CD14-positive monocyte (primary cell): ENCODE measurements around the gene PLOD1. TPM values are rescaled to one million over a fixed set of nuclear protein-coding genes. Genes with fewer than 3 reads are reported as not detected.
A peak's percentile ranks its signal among the peaks of the same experiment; 100 is the strongest.

ENCODE experiments used
- DNase-seq, 3 donors: peaks; one replicate each; pipeline ENCODE4 v3.0.0-alpha.2; 2011 to 2022
- H2AFZ ChIP-seq: 2 replicates; pipeline ENCODE4 v1.6.0; 2012; ENCODE audit warnings: mild to moderate bottlenecking, low read depth, low read length, inconsistent platforms; ENCODE audit not compliant: insufficient read depth, poor library complexity, severe bottlenecking
- H3K27ac ChIP-seq, 2 donors: 1 replicate in 1 of 2; 2 replicates in 1 of 2; pipeline ENCODE4 v1.5.1; 2012 to 2013; ENCODE audit warnings: low read length in 2 of 2, control low read depth in 1 of 2, inconsistent platforms in 1 of 2, low read depth in 1 of 2, mild to moderate bottlenecking in 1 of 2
- H3K27me3 ChIP-seq, 2 donors: one replicate each; pipeline versions ENCODE4 v1.6.0 to v1.6.1; 2011 to 2013; ENCODE audit warnings: low read length in 2 of 2; ENCODE audit not compliant: control insufficient read depth in 2 of 2, insufficient read depth in 2 of 2
- H3K36me3 ChIP-seq, 2 donors: replicated peaks in 1 of 2; 1 replicate in 1 of 2; 2 replicates in 1 of 2; pipeline versions ENCODE4 v1.5.1 to v1.6.1; 2012 to 2013; ENCODE audit warnings: low read length in 2 of 2, control low read depth in 1 of 2, inconsistent platforms in 1 of 2, mild to moderate bottlenecking in 1 of 2; ENCODE audit not compliant: insufficient read depth in 2 of 2, control insufficient read depth in 1 of 2
- H3K4me1 ChIP-seq, 2 donors: 1 replicate in 1 of 2; 2 replicates in 1 of 2; pipeline versions ENCODE4 v1.5.1 to v1.6.1; 2012 to 2013; ENCODE audit warnings: low read length in 2 of 2, control low read depth in 1 of 2, inconsistent platforms in 1 of 2, mild to moderate bottlenecking in 1 of 2, moderate library complexity in 1 of 2; ENCODE audit not compliant: insufficient read depth in 2 of 2, control insufficient read depth in 1 of 2
- H3K4me2 ChIP-seq: replicated peaks from 2 replicates; pipeline ENCODE3; 2012; ENCODE audit warnings: low read length, moderate library complexity, mild to moderate bottlenecking; ENCODE audit not compliant: poor library complexity, severe bottlenecking; ENCODE audit errors: extremely low read depth
- H3K4me3 ChIP-seq, 3 experiments: fragments of 200-600 bp in 1 of 3; sonication (generic) in 1 of 3; replicated peaks in 1 of 3; 1 replicate in 2 of 3; 2 replicates in 1 of 3; pipeline ENCODE4 v1.5.1; 2011 to 2013; ENCODE audit warnings: low read length in 3 of 3, mild to moderate bottlenecking in 3 of 3, control low read depth in 2 of 3, low read depth in 2 of 3, inconsistent platforms in 1 of 3, moderate library complexity in 1 of 3
- H3K79me2 ChIP-seq: 2 replicates; pipeline ENCODE4 v1.6.0; 2012; ENCODE audit warnings: mild to moderate bottlenecking, control low read depth, inconsistent platforms, low read length, moderate library complexity; ENCODE audit not compliant: insufficient read depth
- H3K9ac ChIP-seq: 2 replicates; pipeline ENCODE4 v1.6.0; 2017; ENCODE audit warnings: low read length, mild to moderate bottlenecking; ENCODE audit not compliant: insufficient read depth, poor library complexity, severe bottlenecking
- H3K9me3 ChIP-seq, 2 donors: replicated peaks in 1 of 2; 1 replicate in 1 of 2; 2 replicates in 1 of 2; pipeline versions ENCODE4 v1.5.1 to v1.6.1; 2012 to 2013; ENCODE audit warnings: low read length in 2 of 2, control low read depth in 1 of 2; ENCODE audit not compliant: control insufficient read depth in 1 of 2, insufficient read depth in 1 of 2
- H4K20me1 ChIP-seq: 2 replicates; pipeline ENCODE4 v1.6.0; 2012; ENCODE audit warnings: mild to moderate bottlenecking, low read length, control low read depth, moderate library complexity; ENCODE audit not compliant: insufficient read depth
- H3K27ac Mint-ChIP-seq, 7 donors: one replicate each; pipeline ENCODE4 v1.8.0; 2020; ENCODE audit warnings: mild to moderate bottlenecking in 7 of 7, mixed read lengths in 7 of 7, moderate library complexity in 6 of 7, inconsistent platforms in 2 of 7
- H3K27me3 Mint-ChIP-seq, 3 donors: one replicate each; pipeline ENCODE4 v1.8.0; 2021 to 2022; ENCODE audit warnings: low read depth in 3 of 3, mild to moderate bottlenecking in 3 of 3, mixed read lengths in 3 of 3, moderate library complexity in 3 of 3, inconsistent platforms in 1 of 3
- H3K36me3 Mint-ChIP-seq, 2 donors: one replicate each; pipeline ENCODE4 v1.8.0; 2020; ENCODE audit warnings: mixed read lengths in 2 of 2, inconsistent platforms in 1 of 2, mild to moderate bottlenecking in 1 of 2
- H3K4me1 Mint-ChIP-seq: one replicate; pipeline ENCODE4 v1.8.0; 2020; ENCODE audit warnings: mild to moderate bottlenecking, mixed read lengths
- H3K4me3 Mint-ChIP-seq, 2 donors: one replicate each; pipeline ENCODE4 v1.8.0; 2020; ENCODE audit warnings: mild to moderate bottlenecking in 2 of 2, mixed read lengths in 2 of 2, moderate library complexity in 1 of 2
- H3K9me3 Mint-ChIP-seq, 7 donors: one replicate each; pipeline ENCODE4 v1.8.0; 2020 to 2022; ENCODE audit warnings: mixed read lengths in 7 of 7, mild to moderate bottlenecking in 6 of 7, moderate library complexity in 6 of 7, inconsistent platforms in 2 of 7
- WGBS: methylation state at CpG from one replicate; pipeline ENCODE4 v1.1.5; 2013; ENCODE audit warnings: missing lambda C conversion rate; ENCODE audit not compliant: insufficient coverage; 5-methylcytosine and 5-hydroxymethylcytosine counted together
- intact Hi-C, 2 donors: fragments of 100-400 bp; cut with micrococcal nuclease; formaldehyde crosslinking; loops; one replicate each; pipeline versions ENCODE4 v1.15.0 to v1.15.1; 2023
- polyA plus RNA-seq, 3 donors: library from polyadenylated mRNA; depleted of rRNA in 1 of 3; unstranded in 2 of 3; stranded (reverse) in 1 of 3; fragments of 300-500 nt in 2 of 3; fragments of >200 nt in 1 of 3; fragmentation: Illumina TruSeq in 2 of 3; gene quantifications; 1 replicate in 2 of 3; 2 replicates in 1 of 3; pipeline ENCODE4 v1.2.3, GENCODE V29; 2012 to 2021
- TF ChIP-seq, protein P1 (sequence below): fragments of 200-600 bp; IDR thresholded peaks from one replicate; pipeline ENCODE4 v1.8.0; 2022; ENCODE audit warnings: antibody characterized with exemption, mild to moderate bottlenecking

The PLOD1 gene
- polyA plus RNA-seq, 3 donors, result 44.5 to 53.4 (median 53.1) TPM

- H3K4me2 ChIP-seq, result no peak overlapping the region
- H3K4me1 Mint-ChIP-seq, result no peaks in the 10 kb centered on the region
- H3K9ac ChIP-seq, result no peak overlapping the region
- WGBS, result 66% methylated on average over 4 of the region's 6 CpGs
- intact Hi-C loops, result no loop called here
- H3K9me3 Mint-ChIP-seq, result no peaks in the 10 kb centered on the region
- peaks cover 0 to 3% (median 0%) of the 10 kb centered on the region in 3 donors for H3K27me3 Mint-ChIP-seq
- TF ChIP-seq, protein P1, sequence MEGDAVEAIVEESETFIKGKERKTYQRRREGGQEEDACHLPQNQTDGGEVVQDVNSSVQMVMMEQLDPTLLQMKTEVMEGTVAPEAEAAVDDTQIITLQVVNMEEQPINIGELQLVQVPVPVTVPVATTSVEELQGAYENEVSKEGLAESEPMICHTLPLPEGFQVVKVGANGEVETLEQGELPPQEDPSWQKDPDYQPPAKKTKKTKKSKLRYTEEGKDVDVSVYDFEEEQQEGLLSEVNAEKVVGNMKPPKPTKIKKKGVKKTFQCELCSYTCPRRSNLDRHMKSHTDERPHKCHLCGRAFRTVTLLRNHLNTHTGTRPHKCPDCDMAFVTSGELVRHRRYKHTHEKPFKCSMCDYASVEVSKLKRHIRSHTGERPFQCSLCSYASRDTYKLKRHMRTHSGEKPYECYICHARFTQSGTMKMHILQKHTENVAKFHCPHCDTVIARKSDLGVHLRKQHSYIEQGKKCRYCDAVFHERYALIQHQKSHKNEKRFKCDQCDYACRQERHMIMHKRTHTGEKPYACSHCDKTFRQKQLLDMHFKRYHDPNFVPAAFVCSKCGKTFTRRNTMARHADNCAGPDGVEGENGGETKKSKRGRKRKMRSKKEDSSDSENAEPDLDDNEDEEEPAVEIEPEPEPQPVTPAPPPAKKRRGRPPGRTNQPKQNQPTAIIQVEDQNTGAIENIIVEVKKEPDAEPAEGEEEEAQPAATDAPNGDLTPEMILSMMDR, result peak; percentile 25
- no peaks in the 10 kb centered on the region for H4K20me1 ChIP-seq
- H3K36me3 Mint-ChIP-seq, result peaks cover 49 to 71% of the 10 kb centered on the region in 2 donors
- H3K27ac Mint-ChIP-seq, result peak overlapping the region in 2 of 7 donors; percentile 15 to 50
- H3K79me2 ChIP-seq, result no peaks in the 10 kb centered on the region
- DNase-seq, result peak; percentile 22 to 26 (median 23)
- H3K4me3 ChIP-seq, result no peak overlapping the region
- H3K36me3 ChIP-seq, result peaks cover 45 to 59% of the 10 kb centered on the region in 2 donors
- no peak overlapping the region for H2AFZ ChIP-seq
- H3K9me3 ChIP-seq, result no peaks in the 10 kb centered on the region
- H3K4me3 Mint-ChIP-seq, result no peak overlapping the region
- H3K4me1 ChIP-seq, result no peaks in the 10 kb centered on the region
- H3K27ac ChIP-seq, result peak overlapping the region in 1 of 2 donors; percentile 23
- H3K27me3 ChIP-seq, result no peaks in the 10 kb centered on the region
Observed at GRCh38 chr1:11967028-11967547, 32.6 kb downstream of the PLOD1 start.

GRCh38 chr1:11970441-11971185 is 36.1 kb downstream of the PLOD1 start:
- H3K4me2 ChIP-seq, result no peak overlapping the region
- H3K27ac ChIP-seq, result no peak overlapping the region
- no peak overlapping the region for H2AFZ ChIP-seq
- Mint-ChIP-seq H3K27ac (no peak overlapping the region), H3K9me3 (no peaks in the 10 kb centered on the region), H3K27me3 (no peaks in the 10 kb centered on the region), H3K4me3 (no peak overlapping the region), H3K36me3 (peaks cover 53 to 74% of the 10 kb centered on the region in 2 donors), H3K4me1 (no peaks in the 10 kb centered on the region)
- no peak overlapping the region for H3K4me3 ChIP-seq
- no peak overlapping the region for H3K9ac ChIP-seq
- DNase-seq, result no peak
- intact Hi-C loops, result no loop called here
- H3K9me3 ChIP-seq, result no peaks in the 10 kb centered on the region
- no peaks in the 10 kb centered on the region for H3K79me2 ChIP-seq
- TF ChIP-seq, protein P1, result no peak
- no peaks in the 10 kb centered on the region for H4K20me1 ChIP-seq
- WGBS, result 96% methylated on average over 10 of the region's 17 CpGs
- no peaks in the 10 kb centered on the region for H3K4me1 ChIP-seq
- no peaks in the 10 kb centered on the region for H3K27me3 ChIP-seq
- peaks cover 44 to 65% of the 10 kb centered on the region in 2 donors for H3K36me3 ChIP-seq
